Stimulated activated CD4-positive, alpha-beta T cell treated with anti-CD3 and anti-CD28 coated beads, Interleukin-15, amount 100 ng/mL, for 1 hour (primary cell): ENCODE measurements around the gene LRP1B.

Experiments used
- DNase-seq, 2 donors: peaks; one replicate each; pipeline ENCODE4 v3.0.0-alpha.2; 2020; ENCODE audit warnings: low read depth in 1 of 2, low spot score in 1 of 2

Gene LRP1B

GRCh38 chr2:141598982-141599381 lies 531.8 kb downstream of the LRP1B start:
- DNase-seq: no peak

GRCh38 chr2:141595316-141595920 lies 535.4 kb downstream of the LRP1B start:
- DNase-seq: no peak

- no peak for DNase-seq
Observed at GRCh38 chr2:141591787-141592186, 539.0 kb downstream of the LRP1B start.

GRCh38 chr2:141590620-141591019 lies 540.2 kb downstream of the LRP1B start:
- no peak for DNase-seq

- DNase-seq: no peak
Observed at GRCh38 chr2:141589314-141589713, 541.5 kb downstream of the LRP1B start.

DNA sequence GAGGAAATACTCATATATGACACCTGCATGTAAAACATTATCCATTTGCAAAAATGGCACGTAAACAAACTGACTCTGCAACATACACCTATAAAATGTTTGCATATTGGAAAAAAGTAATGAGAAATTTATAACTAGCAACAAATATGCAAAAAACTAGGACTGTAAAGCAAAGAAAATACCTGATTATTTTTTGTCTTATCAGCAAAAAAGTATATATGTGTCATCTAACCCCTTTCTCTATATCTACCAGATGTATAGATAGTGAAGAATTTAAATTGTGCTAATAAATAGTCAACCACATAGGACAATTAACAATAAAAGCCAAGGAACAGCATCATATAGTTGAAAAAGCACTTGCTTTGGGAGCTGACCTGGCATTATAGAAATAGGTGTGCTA lies 543.8 kb downstream of the LRP1B start:
- DNase-seq: no peak

- no peak for DNase-seq
Observed at GRCh38 chr2:141582213-141582612, 548.6 kb downstream of the LRP1B start.

GRCh38 chr2:141579071-141579470 lies 551.7 kb downstream of the LRP1B start:
- no peak for DNase-seq

DNA sequence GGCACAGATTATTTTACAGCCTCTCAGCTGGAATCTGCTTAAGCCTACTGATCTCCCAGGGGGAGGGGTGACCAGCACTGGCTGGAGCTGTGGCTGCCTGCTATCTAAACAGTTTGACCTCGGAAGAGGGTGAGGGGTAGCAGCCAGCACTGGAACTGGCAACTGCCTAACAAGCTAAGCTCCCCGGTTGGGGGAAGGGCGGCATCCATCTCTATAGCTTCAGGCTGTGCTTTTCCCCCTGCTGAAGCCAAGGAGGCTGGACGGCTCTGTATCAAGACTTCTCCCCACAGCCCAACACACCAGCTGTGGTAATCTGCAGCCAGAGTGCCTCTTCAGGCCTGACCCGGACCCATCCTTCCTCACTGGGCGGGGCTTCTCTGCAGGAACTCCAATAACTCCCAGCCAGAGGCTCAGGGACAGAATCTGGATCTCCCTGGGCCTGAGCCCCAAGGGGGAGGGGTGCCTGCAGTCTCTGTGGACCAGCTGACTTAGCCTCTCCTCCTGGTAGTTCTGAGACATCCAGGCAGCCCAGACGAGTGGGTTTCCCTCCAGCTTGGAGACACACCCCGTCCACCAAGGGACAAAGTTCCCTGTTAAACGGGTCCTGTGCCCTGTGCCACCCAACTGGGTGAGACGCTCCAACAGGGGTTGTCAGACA lies 560.2 kb downstream of the LRP1B start:
- no peak for DNase-seq

DNA sequence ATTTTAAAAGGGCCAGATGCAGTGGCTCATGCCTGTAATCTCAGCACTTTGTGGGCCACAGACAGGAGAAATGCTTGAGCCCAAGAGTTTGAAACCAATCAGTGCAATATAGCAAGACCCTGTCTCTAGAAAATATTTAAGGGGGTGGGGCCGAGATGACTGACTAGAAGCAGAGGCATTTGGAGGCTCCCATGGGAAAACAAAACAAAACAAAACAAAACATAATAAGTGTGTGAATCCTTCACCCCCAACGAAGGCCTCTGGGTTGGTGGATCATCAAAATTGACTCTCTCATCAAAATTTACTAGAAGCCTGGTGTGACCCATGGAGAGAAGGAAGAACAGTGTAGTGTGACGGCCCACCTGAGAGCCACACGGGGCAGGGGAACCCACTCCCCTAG lies 560.9 kb downstream of the LRP1B start:
- DNase-seq: no peak

- DNase-seq: no peak
Observed at GRCh38 chr2:141565597-141565996, 565.2 kb downstream of the LRP1B start.

- DNase-seq: no peak
Observed at GRCh38 chr2:141560723-141561122, 570.1 kb downstream of the LRP1B start.

GRCh38 chr2:141557329-141558095 lies 573.3 kb downstream of the LRP1B start:
- DNase-seq: no peak

DNA sequence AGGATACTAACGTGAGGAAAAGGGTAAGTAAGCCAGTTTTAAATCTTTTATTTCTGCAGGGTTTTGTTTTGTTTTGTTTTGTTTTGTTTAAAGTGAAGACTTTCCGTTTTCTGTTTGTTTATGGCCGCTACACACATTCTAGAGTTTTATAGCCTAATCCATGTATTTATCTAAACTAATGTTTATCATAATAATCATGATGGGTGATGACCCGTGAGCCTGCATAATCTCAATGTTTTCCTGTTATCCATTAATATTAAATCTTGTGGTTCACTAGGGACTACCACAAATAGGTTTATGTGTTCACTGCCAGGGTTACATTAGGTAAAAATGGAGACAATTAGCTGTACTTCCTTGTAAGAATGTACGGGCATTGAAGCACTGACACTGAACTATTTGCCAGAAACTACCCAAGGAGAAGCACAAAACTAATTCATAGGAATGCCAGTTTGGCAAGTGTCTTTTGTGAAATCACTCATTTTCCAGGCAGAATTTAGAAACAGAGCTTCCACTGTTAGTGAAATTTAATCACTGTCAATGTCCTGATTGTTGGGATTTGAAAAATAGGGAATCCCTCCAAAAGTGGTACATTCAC lies 574.8 kb downstream of the LRP1B start:
- DNase-seq: no peak

DNA sequence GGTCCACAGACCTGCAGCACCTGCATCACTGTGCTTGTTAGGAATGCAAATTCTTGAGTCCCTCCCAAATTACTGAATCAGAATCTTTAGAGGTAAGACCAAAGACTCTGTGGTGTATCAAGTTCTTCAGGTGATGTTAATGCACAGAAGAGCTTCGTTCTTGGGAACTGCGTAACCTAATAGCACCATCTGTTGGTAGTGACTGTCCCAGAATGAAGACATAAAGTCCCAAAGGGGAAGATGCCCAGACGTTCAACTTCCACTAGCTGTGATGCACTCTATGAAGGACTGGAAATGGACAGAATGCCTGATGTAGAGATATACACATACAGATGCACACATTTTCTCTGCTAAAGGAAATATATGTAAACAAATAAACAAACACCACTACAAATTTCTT lies 576.0 kb downstream of the LRP1B start:
- no peak for DNase-seq

DNA sequence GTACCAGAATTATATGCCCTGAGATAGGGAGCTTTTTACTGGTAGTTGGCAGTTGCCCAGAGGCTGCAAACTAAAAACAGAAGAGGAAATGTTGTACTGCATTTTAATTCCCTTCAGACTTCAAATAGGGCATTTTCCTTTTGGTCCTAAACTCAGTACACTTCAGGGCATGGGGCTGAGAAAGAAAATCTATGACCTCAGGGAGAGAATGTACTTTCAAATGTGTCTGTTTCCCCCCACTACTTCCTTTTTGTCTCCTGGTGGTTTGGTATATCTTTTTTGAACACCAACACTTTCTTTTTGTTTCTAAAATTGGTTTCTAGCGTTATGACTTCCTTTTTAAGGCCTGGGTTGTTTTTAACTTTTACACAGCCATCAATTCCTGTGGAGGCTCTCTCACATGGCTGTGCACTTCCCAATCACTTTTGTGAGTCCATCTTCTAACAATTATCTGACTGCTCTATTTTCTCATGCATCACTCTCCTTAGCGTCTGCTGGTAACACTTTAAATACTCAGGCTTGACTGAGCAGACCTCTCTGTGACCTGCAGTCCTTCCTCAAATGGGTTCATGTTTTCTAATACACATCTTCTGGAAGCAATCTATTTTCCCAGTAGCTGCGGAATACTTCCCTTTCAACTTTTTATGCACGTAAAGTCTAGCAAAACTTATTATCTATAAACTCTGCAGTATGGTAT lies 596.0 kb downstream of the LRP1B start:
- no peak for DNase-seq

DNA sequence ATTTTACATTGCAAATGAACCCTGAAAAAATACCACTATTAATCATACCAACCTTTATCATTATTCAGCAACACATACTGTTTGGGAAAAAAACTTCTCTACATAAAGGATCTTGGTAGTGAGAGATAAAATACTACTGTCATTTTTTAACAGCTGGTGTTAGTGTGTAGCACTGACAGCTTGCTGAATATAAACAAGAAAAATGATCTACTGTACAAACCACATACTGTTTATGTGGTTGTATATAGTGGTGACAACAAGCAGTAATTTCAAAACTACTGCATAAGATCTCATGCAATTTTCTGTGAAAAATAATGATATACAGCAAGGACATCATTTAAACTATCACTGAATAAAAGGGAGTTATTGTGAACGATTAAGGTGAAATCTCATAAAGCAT lies 601.2 kb downstream of the LRP1B start:
- DNase-seq: no peak

DNA sequence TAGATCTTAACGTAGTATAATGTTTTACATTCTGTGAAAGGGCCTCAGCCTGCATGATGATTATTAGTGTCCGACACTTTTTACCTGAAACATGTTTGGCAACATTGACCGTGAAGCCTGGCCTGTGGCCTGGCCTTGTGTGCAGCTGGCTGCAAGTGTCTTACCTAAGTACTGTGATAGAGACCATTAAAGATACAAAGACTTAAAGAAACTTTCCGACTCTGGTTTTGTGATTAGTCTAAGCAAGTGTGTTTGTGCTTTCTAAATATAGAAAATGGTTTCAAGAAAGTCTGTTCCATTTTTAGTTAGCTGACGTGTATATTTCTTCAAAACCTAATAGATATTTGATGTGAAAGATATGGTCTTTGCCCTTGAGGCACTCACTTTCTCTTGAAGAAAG lies 601.8 kb downstream of the LRP1B start:
- DNase-seq: no peak

GRCh38 chr2:141526760-141527159 lies 604.1 kb downstream of the LRP1B start:
- DNase-seq: no peak

DNA sequence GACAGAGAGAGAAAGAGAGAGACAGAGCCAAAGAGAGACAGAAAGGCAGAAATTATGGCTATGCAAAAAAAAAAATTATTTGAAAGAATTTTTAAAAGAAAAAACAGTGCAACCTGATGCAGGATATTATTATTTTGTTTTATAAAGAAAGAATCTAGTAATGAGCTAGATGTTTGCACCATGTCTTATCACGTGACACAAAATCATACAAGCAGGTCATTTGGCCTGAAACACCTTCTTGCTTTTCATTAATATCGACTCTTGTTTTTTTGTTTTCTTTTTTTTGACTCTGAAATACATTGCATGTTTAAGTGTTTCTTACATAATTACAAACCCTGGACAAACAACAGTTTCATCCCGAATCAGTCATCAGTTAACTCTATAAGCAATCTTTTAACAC lies 606.0 kb downstream of the LRP1B start:
- no peak for DNase-seq

DNA sequence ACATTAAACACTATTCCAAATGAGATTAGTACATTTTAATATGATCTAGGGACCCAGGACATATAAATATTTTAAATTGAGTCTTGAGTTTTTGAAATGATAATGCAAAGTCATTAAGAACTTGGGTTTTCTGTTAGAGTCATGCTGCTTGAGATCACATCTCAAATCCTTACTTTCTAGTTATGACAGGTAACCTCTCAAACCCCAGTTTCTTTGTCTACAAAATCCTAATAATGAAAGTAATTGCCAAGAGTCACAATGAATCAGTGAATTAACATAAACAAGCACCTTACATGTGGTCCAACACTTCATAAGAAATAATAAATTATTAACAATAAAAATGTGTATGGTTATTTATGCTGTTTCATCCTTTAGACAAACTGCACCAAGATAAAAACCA lies 607.6 kb downstream of the LRP1B start:
- DNase-seq: no peak
